HG02938 (cell line): ENCODE results near the gene TIMM29.

Source experiments
- ATAC-seq: cut with Tn5 transposase; IDR thresholded peaks from one replicate; pipeline ENCODE4 v1.9.1; 2021; ENCODE audit warnings: mild to moderate bottlenecking, moderate library complexity; ENCODE audit not compliant: unreplicated experiment

TIMM29 gene

GRCh38 chr19:10928563-10929401 is at the start of gene TIMM29, which contains the start of gene YIPF2:
Gene TIMM29 (plus strand): TSS chr19:10928811. CDS start chr19:10928823, 12 bp downstream.
Gene YIPF2 (minus strand): TSS chr19:10928639. CDS start chr19:10928410, 229 bp downstream.
- ATAC-seq, result peak; percentile 76

GRCh38 chr19:10881403-10882107 is 47.1 kb upstream of the TIMM29 start:
- ATAC-seq, result no peak

- ATAC-seq, result no peak
Measured at GRCh38 chr19:10882108-10882457, 46.5 kb upstream of the TIMM29 start.

DNA sequence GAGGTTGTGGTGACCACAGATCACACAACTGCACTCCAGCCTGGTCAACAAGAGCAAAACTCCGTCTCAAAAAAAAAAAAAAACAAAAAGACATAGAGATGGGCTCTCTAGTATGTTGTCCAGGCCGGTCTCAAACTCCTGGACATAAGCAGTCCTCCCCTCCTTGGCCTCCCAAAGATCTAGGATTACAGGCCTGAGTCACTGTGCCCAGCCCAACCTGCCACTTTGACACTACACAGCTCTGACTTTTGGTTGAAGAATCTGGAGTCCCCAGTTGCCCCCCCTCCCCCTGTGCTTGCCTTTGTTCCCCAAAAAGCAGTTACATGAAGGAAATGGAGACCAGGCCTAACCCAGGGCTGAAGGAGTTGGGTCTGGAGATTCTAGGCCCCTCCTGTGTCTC is 44.3 kb upstream of the TIMM29 start:
- no peak for ATAC-seq

DNA sequence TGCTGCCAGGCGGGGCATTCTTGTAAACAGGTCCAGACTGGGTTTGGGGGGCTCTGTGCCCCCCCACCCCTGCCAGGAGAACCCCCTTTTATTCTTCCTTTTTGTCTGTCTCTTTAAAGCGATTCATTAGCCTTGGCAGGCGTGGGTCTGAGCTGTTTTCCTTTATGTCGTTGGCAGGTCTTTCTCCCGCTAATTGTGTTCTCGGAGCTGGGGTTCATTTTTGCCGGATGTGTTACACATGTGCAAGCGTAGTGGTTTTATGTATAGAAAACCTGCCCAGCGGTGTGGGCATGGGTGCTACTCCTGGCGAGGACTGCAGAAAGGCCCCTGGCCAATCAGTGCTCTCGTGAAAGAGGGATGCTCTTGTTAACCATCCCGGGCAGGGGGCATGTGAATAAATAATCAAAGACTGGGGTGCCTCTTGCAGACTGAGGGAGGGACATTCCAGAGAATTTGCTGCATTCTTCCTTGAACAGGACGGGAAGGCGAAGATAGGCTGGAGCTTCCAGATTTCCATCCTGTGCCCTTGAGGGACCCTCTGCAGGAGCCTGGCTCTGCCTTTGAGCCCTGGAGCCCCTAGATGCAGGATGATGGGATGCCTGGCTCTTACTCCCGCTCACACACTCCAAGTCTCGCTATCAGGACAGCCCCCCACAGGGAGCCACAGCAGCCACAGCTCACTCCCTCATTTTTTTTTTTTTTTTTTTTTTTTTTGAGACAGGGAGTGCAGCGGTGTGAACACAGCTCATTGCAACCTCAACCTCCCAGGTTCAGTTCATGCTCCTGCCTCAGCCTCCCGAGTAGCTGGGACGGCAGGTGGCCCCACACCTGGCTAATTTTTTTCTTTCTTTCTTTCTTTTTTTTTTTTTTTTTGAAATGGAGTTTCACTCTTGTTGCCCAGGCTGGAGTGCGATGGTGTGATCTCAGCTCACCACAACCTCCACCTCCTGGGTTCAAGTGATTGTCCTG is 43.1 kb upstream of the TIMM29 start:
- no peak for ATAC-seq

DNA sequence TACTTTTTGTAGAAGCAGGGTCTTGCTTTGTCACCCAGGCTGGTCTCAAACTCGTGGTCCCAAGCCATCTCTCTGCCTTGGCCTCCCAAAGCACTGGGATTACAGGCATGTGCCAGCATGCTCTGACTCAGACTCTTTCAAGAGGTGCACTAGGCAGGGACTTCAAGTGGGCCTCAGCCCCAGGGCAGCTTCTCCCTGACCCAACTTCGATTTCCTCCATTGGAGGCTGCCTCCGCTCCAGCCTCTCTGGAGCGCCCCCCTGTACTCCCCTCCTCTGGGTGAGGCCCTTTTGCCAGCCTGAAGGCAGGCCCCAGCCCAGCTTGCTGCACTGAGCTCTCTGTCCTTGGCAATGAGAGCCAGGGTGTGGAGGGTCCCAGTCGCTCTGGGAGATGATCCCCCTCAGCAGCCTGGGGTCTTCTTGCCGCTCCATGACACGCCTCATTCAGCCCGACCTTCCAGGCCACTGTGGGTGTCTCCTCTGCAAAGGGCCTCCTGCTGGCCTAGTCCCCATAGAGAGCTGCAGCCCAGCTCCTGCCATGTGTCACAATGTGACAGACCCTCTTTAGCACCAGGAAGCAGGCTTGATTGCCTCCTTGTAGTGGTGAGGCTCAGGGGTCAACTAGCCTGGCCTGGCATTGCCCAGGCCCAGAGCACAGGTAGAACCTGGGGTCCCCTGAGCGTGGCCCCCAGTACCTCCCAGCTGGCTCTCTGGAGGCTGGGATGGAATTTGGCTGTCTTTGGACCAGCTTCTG is 40.8 kb upstream of the TIMM29 start:
- ATAC-seq, result no peak

- ATAC-seq, result no peak
Measured at GRCh38 chr19:10888421-10888866, 40.2 kb upstream of the TIMM29 start.

DNA sequence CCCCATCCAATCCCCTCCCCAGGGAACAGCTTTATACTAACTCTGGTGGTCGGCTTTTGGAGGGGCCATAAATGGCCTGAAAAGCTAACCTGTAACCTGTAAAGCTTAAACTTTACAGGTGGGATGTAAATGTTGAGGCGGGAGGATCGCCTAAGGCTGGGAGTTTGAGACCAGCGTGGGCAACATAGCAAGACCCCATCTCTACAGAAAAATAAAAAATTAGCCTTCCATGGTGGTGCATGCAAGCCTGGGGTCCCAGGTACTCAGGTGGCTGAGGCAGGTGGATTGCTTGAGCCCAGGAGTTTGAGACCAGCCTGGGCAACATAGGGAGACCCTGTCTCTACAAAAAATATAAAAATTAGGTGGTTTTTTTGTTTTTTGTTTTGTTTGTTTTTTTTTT is 38.7 kb upstream of the TIMM29 start:
- ATAC-seq, result no peak

GRCh38 chr19:10891405-10892086 is 37.1 kb upstream of the TIMM29 start:
- no peak for ATAC-seq

GRCh38 chr19:10892256-10892655 is 36.4 kb upstream of the TIMM29 start:
- ATAC-seq, result no peak

- ATAC-seq, result no peak
Measured at GRCh38 chr19:10894911-10895213, 33.7 kb upstream of the TIMM29 start.

- no peak for ATAC-seq
Measured at GRCh38 chr19:10895363-10895762, 33.2 kb upstream of the TIMM29 start.

DNA sequence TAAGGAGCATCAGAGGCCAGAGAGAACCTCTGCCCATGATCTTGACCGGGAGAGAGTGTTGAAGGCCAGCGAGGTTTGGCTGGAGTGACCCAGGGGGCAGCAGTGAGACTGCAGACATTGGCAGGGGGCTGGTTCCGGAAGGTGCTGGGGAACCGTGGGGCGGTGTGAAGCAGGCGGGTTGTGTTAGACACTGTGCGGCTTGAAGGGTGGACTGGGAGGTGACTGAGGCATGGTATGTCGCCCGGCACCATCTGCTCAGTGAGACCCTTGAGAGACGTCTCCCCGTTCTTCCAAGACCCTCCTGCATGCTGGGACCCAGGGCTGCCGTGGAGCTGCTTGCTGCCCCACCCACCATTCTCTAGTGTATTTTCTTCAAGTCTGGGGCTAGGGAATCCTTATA is 32.7 kb upstream of the TIMM29 start:
- ATAC-seq, result no peak

DNA sequence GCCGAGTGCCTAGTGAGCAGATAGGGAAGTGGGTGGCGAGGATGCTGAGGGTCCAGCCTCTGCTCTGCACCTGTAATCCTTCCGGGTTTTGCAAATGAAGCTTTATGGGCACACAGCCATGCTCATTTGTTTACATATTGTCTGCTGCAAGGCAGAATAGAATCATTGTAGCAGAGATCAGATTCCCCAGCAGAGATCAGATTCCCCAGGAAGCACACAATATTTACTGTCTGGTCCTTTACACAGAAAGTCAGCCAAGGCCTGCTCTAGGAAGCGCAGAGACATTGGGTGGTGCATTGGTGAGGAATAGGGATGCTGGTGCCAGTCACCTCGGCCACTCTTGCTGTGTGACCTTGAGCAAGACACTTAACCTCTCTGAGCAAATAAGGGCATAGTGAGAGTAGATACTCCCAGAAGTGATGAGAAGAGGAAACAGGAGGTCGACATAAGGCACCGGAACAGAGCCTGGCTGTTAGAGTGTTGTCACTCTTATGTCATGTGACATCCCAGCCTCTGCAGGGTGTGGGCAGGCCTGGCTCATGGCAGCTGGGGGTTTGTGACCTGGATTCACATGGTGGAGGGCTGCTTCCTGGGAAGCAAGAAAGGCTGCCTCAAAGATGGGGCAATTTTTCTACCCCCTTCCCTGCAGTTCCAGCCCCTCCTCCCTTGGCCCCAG is 31.6 kb upstream of the TIMM29 start:
- no peak for ATAC-seq

GRCh38 chr19:10898633-10899032 is 30.0 kb upstream of the TIMM29 start:
- ATAC-seq, result no peak

- ATAC-seq, result no peak
Measured at GRCh38 chr19:10899151-10899653, 29.4 kb upstream of the TIMM29 start.

DNA sequence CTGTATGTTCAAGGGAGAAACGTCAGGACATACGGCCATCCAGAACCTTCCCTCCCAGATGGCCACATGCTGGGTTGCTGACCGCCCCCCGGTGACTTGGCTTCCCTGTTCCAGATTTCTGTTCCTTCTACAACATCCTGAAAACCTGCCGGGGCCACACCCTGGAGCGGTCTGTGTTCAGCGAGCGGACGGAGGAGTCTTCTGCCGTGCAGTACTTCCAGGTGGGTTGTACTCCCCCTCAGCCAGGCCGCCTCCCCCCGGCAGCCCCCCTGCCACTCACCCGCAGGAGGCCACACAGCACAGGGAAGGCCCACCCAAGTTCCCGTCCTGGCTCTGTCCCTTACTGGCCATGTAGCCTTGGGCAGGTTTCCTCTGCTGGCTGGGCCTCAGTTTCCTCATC is 20.7 kb upstream of the TIMM29 start:
- ATAC-seq, result no peak

DNA sequence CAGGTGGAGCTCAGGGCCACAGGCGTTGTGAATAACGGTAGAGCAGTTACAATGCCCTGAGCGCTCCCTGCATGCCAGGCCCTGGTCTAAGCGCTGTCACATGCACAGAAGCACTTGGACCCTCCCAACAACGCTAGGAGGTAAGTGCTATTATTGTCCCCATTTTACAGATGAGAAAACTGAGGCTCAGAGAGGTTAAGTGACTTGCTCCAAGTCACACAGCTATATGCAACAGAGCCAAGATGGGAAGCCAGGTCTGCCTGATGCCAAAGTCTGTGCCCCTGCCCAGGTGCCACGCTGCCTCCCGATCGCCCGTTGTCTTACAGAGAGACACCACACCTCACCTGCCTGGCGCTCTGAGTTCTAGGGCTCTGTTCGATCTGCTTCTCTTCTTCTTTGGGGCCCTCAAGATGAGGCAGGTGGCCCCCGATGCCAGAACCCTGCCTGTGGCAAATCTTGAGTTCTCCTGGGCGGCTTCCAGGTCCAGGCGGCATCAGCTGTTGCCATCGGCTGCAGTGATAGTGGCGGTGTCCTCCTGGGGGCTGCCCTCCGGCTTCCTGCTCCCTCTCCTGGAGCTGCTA is 20.1 kb upstream of the TIMM29 start:
- ATAC-seq, result no peak
